ENCODE data around the gene PNRC2.

Gene PNRC2

GRCh38 chr1:23977187-23977853 is 17.7 kb downstream of the PNRC2 start:
- peaks cover 71% of the 10 kb centered on the region for H3K36me3 ChIP-seq (ENCODE audit: insufficient read depth, low read length)
- H3K4me3 ChIP-seq (ENCODE audit: low read depth in 1 of 2, low read length in 2 of 2), result peak overlapping the region; percentile 70 to 95; a peak in 2 of 4 replicates
- ATAC-seq (ENCODE audit: insufficient read depth, low read depth) (peak; percentile 25; the same call in 2 of the 3 replicates), DNase-seq (peak; percentile 57)
- peaks cover 67% of the 10 kb centered on the region for H4K20me1 ChIP-seq (ENCODE audit: insufficient read depth, low read length)
- no peaks in the 10 kb centered on the region for H3K9me3 ChIP-seq (ENCODE audit: insufficient read depth, low read length, severe bottlenecking)
- TF ChIP-seq CTCF (IDR thresholded peaks at IDR 0.05; ENCODE audit: borderline replicate concordance, extremely low read depth, low read length, poor library complexity, severe bottlenecking) (no peak), EZH2 (IDR thresholded peaks at IDR 0.05; ENCODE audit: borderline replicate concordance, low read depth, low read length, severe bottlenecking) (no peak)
- no peaks in the 10 kb centered on the region for H3K27me3 ChIP-seq (ENCODE audit: insufficient read depth, low read length, poor library complexity)
- peaks cover 73% of the 10 kb centered on the region for H3K4me1 ChIP-seq (ENCODE audit: insufficient read depth, low read length)
- H2AFZ ChIP-seq (ENCODE audit: low read depth, low read length), result no peak overlapping the region
- H3K27ac ChIP-seq (ENCODE audit: low read length), result peak overlapping the region; percentile 64
- H3K79me2 ChIP-seq (ENCODE audit: insufficient read depth, low read length), result peaks cover 81% of the 10 kb centered on the region
- peak overlapping the region; percentile 93 for H3K9ac ChIP-seq (ENCODE audit: low read depth, low read length)
- peak overlapping the region; percentile 74 for H3K4me2 ChIP-seq (ENCODE audit: insufficient read depth, low read length)

DNA sequence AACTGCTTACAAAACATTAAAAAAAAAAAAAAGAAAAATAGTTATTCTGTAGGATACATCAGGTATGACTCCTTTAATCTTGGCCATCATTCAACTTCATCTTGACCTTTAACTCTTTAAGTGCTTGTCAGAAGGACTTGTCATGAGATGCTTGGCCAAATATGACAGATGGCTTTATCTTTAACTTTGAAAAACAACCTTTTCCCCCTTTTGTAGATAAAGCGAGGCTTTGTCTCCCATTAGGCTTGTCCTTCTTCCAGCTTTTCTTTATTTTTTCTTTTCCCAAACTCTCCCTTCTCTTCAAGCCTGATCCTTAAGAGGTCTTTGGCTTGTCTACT is 18.2 kb downstream of the PNRC2 start:
- Histone ChIP-seq H3K27ac (ENCODE audit: low read length) (peak overlapping the region; percentile 53), H3K36me3 (ENCODE audit: insufficient read depth, low read length) (peaks cover 66% of the 10 kb centered on the region), H3K27me3 (ENCODE audit: insufficient read depth, low read length, poor library complexity) (no peaks in the 10 kb centered on the region), H3K4me2 (ENCODE audit: insufficient read depth, low read length) (peak overlapping the region; percentile 74), H3K9me3 (ENCODE audit: insufficient read depth, low read length, severe bottlenecking) (no peaks in the 10 kb centered on the region), H3K79me2 (ENCODE audit: insufficient read depth, low read length) (peaks cover 76% of the 10 kb centered on the region), H3K4me1 (ENCODE audit: insufficient read depth, low read length) (peaks cover 71% of the 10 kb centered on the region), H3K9ac (ENCODE audit: low read depth, low read length) (peak overlapping the region; percentile 93), H3K4me3 (ENCODE audit: low read depth in 1 of 2, low read length in 2 of 2) (peak overlapping the region; percentile 70 to 95; a peak in 3 of 4 replicates), H2AFZ (ENCODE audit: low read depth, low read length) (no peak overlapping the region), H4K20me1 (ENCODE audit: insufficient read depth, low read length) (peaks cover 64% of the 10 kb centered on the region)
- ATAC-seq (ENCODE audit: insufficient read depth, low read depth) (no peak), DNase-seq (no peak)
- TF ChIP-seq CTCF (IDR thresholded peaks at IDR 0.05; ENCODE audit: borderline replicate concordance, extremely low read depth, low read length, poor library complexity, severe bottlenecking) (no peak), EZH2 (IDR thresholded peaks at IDR 0.05; ENCODE audit: borderline replicate concordance, low read depth, low read length, severe bottlenecking) (no peak)

DNA sequence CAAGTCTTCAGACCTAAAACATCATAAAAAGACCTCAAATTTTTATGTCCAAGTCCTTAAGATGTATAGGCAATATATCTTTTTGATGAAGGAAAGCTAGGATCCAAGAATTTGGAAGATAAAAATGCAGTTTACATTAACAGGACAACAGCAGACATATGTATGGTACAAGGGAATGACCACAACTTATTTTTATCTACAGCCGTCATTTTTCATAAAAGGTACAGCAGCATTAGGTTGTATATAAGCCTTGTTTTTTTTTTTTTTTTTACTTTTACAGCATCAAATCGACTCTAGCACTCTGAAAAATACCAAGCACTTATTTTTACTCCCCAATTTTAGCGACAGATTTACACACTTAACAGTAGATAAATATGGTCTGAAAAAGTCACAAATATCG is 19.2 kb downstream of the PNRC2 start:
- no peaks in the 10 kb centered on the region for H3K27me3 ChIP-seq (ENCODE audit: insufficient read depth, low read length, poor library complexity)
- H2AFZ ChIP-seq (ENCODE audit: low read depth, low read length), result no peak overlapping the region
- TF ChIP-seq EZH2 (IDR thresholded peaks at IDR 0.05; ENCODE audit: borderline replicate concordance, low read depth, low read length, severe bottlenecking) (no peak), CTCF (IDR thresholded peaks at IDR 0.05; ENCODE audit: borderline replicate concordance, extremely low read depth, low read length, poor library complexity, severe bottlenecking) (no peak)
- peak overlapping the region; percentile 70 to 95 for H3K4me3 ChIP-seq (ENCODE audit: low read depth in 1 of 2, low read length in 2 of 2)
- peaks cover 54% of the 10 kb centered on the region for H4K20me1 ChIP-seq (ENCODE audit: insufficient read depth, low read length)
- H3K36me3 ChIP-seq (ENCODE audit: insufficient read depth, low read length), result peaks cover 56% of the 10 kb centered on the region
- no peak for DNase-seq
- H3K4me2 ChIP-seq (ENCODE audit: insufficient read depth, low read length), result peak overlapping the region; percentile 74
- H3K4me1 ChIP-seq (ENCODE audit: insufficient read depth, low read length), result peaks cover 64% of the 10 kb centered on the region
- H3K79me2 ChIP-seq (ENCODE audit: insufficient read depth, low read length), result peaks cover 66% of the 10 kb centered on the region
- ATAC-seq (ENCODE audit: insufficient read depth, low read depth), result no peak
- peak overlapping the region; percentile 97 for H3K27ac ChIP-seq (ENCODE audit: low read length)
- H3K9ac ChIP-seq (ENCODE audit: low read depth, low read length), result peak overlapping the region; percentile 93
- H3K9me3 ChIP-seq (ENCODE audit: insufficient read depth, low read length, severe bottlenecking), result no peaks in the 10 kb centered on the region

Data from DND-41 (cell line).